Loucy (cell line): ENCODE measurements around the gene LPCAT2.
A peak's percentile ranks its signal among the peaks of the same experiment; 100 is the strongest.

Experiments used
- H2AFZ ChIP-seq: fragments of 200-600 bp; sonication (generic); 2 replicates; pipeline ENCODE4 v1.6.0; 2016; ENCODE audit warnings: antibody characterized with exemption, mild to moderate bottlenecking, low read length, moderate library complexity
- H3F3A ChIP-seq: fragments of 200-600 bp; 2 replicates; pipeline ENCODE4 v1.6.0; 2016; ENCODE audit warnings: antibody characterized with exemption, low read depth, mild to moderate bottlenecking
- H3K27me3 ChIP-seq: fragments of 200-600 bp; sonication (generic); 2 replicates; pipeline ENCODE4 v1.6.1; 2014; ENCODE audit warnings: low read length, mild to moderate bottlenecking; ENCODE audit not compliant: insufficient read depth, poor library complexity, severe bottlenecking
- H3K36me3 ChIP-seq: fragments of 200-600 bp; sonication (generic); 2 replicates; pipeline ENCODE4 v1.6.1; 2016; ENCODE audit warnings: low read length; ENCODE audit not compliant: insufficient read depth
- H3K4me1 ChIP-seq: fragments of 200-600 bp; sonication (generic); 2 replicates; pipeline ENCODE4 v1.5.1; 2014; ENCODE audit warnings: low read length, mild to moderate bottlenecking; ENCODE audit not compliant: insufficient read depth, poor library complexity, severe bottlenecking
- H3K4me2 ChIP-seq: fragments of 200-600 bp; sonication (generic); 2 replicates; pipeline ENCODE4 v1.6.0; 2014; ENCODE audit warnings: antibody characterized with exemption, low read length, low read depth, mild to moderate bottlenecking; ENCODE audit not compliant: poor library complexity, severe bottlenecking
- H3K4me3 ChIP-seq: fragments of 200-600 bp; sonication (generic); 2 replicates; pipeline ENCODE4 v1.5.1; 2014; ENCODE audit warnings: low read length, mild to moderate bottlenecking, mixed read lengths; ENCODE audit not compliant: poor library complexity, severe bottlenecking
- H3K79me2 ChIP-seq: fragments of 200-600 bp; sonication (generic); 2 replicates; pipeline ENCODE4 v1.6.1; 2014; ENCODE audit warnings: low read length; ENCODE audit not compliant: insufficient read depth
- H3K9ac ChIP-seq: fragments of 200-600 bp; sonication (generic); 2 replicates; pipeline ENCODE4 v1.6.0; 2014; ENCODE audit warnings: mild to moderate bottlenecking, low read depth, low read length, moderate library complexity; ENCODE audit not compliant: poor library complexity, severe bottlenecking
- H3K9me2 ChIP-seq: fragments of 200-600 bp; sonication (generic); replicated peaks from 2 replicates; pipeline ENCODE4 v1.6.1; 2016; ENCODE audit warnings: low read depth, low read length, mixed read lengths
- H3K9me3 ChIP-seq: fragments of 200-600 bp; sonication (generic); 2 replicates; pipeline ENCODE4 v1.6.1; 2014; ENCODE audit warnings: mild to moderate bottlenecking, antibody characterized with exemption, low read length, low read depth; ENCODE audit not compliant: insufficient read depth
- H4K20me1 ChIP-seq: fragments of 200-600 bp; sonication (generic); 2 replicates; pipeline ENCODE4 v1.6.0; 2014; ENCODE audit warnings: antibody characterized with exemption, low read length, mild to moderate bottlenecking; ENCODE audit not compliant: insufficient read depth, poor library complexity, severe bottlenecking
- EZH2phosphoT487 ChIP-seq: fragments of 200-600 bp; IDR thresholded peaks from 2 replicates; pipeline ENCODE4 v1.6.1; 2018; ENCODE audit warnings: antibody characterized with exemption, mild to moderate bottlenecking, moderate library complexity, borderline replicate concordance
- TF ChIP-seq, protein P1 (sequence below): fragments of 200-600 bp; sonication (generic); conservative IDR thresholded peaks from 2 replicates; pipeline ENCODE4 v1.5.1; 2014; ENCODE audit warnings: mild to moderate bottlenecking, antibody characterized with exemption, low read length

The LPCAT2 gene

DNA sequence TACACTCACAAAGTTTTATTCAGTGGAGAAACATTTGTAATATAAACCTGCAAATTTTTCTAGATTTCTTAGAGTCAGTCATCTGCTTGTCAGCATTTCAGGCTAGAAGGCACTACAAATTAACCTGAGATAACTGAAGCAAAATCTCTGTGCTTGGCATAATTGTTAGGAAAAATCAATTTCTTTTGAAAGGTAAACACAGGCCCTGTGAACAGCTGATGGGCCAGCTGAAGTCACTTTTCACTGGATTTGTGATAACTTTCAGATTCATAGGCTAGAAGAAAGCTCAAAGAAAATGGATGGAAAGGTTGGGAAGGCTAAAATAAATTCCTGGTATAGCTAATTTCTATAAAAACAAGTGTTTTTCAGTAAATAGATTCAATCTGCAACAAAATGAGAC is 112.9 kb downstream of the LPCAT2 start:
- no peak for TF ChIP-seq EZH2phosphoT487
- TF ChIP-seq, protein P1, sequence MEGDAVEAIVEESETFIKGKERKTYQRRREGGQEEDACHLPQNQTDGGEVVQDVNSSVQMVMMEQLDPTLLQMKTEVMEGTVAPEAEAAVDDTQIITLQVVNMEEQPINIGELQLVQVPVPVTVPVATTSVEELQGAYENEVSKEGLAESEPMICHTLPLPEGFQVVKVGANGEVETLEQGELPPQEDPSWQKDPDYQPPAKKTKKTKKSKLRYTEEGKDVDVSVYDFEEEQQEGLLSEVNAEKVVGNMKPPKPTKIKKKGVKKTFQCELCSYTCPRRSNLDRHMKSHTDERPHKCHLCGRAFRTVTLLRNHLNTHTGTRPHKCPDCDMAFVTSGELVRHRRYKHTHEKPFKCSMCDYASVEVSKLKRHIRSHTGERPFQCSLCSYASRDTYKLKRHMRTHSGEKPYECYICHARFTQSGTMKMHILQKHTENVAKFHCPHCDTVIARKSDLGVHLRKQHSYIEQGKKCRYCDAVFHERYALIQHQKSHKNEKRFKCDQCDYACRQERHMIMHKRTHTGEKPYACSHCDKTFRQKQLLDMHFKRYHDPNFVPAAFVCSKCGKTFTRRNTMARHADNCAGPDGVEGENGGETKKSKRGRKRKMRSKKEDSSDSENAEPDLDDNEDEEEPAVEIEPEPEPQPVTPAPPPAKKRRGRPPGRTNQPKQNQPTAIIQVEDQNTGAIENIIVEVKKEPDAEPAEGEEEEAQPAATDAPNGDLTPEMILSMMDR: no peak
- no peaks in the 10 kb centered on the region for H3F3A ChIP-seq
- 0 out of 2 replicates have a peak overlapping the region, but pooled peaks have one; percentile 39 for H2AFZ ChIP-seq
- no peaks in the 10 kb centered on the region for H3K27me3 ChIP-seq
- no peaks in the 10 kb centered on the region for H3K9me2 ChIP-seq
- no peaks in the 10 kb centered on the region for H4K20me1 ChIP-seq
- H3K79me2 ChIP-seq: no peaks in the 10 kb centered on the region
- H3K4me2 ChIP-seq: no peak overlapping the region
- H3K4me3 ChIP-seq: no peak overlapping the region
- no peaks in the 10 kb centered on the region for H3K36me3 ChIP-seq
- peaks cover 7% of the 10 kb centered on the region for H3K4me1 ChIP-seq
- H3K9me3 ChIP-seq: no peaks in the 10 kb centered on the region
- H3K9ac ChIP-seq: no peak overlapping the region

DNA sequence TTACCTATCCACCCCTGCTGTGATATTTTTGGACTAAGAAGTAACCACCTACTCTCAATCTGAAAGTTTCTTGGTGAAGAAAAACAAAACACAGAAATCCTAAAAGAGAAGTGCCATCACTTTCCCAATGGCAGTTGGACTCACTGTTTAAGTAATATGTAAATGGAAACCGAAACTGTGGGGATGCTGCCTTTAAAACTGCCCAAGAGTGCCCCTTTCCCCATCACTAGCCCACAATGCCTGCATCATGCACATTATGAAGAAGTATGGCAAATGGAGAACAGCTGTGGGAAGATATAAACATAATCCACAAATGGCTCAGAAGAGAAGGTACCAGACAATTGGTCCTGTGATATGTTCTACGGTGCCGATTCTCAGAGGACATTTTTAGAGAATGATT is 113.4 kb downstream of the LPCAT2 start:
- TF ChIP-seq, protein P1: no peak
- TF ChIP-seq EZH2phosphoT487: no peak

DNA sequence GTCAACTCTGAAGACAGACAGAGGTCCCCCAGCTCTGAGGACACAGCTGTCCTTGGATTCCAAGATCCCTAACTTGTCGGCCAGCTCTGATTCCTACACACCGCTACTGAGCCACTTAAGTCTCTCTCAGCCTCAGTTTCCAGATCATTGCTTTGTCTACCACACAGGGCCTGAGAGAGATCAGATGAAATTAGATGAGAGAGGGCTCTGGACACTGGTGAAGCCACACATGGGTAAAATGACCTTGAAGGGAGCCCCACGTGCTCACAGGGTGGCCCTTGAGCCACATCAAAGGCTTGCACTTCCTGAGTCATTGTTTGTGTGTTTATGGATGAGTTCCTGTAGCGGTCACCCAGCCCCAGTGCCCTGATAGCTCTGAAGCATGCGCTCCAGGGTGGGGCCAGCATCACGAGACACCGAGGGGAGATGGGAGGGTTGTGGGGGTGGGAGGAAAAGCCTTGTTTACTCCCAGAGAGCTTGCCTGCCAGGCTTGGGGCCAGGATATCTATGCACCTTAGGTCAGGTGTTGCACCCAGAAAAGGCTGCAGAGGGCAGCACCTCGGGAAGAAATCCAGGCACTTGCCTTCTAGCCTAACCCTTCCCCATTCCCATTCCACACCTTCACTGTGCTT is 114.2 kb downstream of the LPCAT2 start:
- H3K4me2 ChIP-seq: no peak overlapping the region
- H3K4me1 ChIP-seq: peaks cover 7% of the 10 kb centered on the region
- H3K27me3 ChIP-seq: no peaks in the 10 kb centered on the region
- no peak overlapping the region for H3K4me3 ChIP-seq
- H3K9me2 ChIP-seq: no peaks in the 10 kb centered on the region
- H3K9ac ChIP-seq: no peak overlapping the region
- no peaks in the 10 kb centered on the region for H4K20me1 ChIP-seq
- no peak for TF ChIP-seq EZH2phosphoT487
- TF ChIP-seq, protein P1: peak; percentile 52
- no peaks in the 10 kb centered on the region for H3K79me2 ChIP-seq
- no peaks in the 10 kb centered on the region for H3K36me3 ChIP-seq
- no peaks in the 10 kb centered on the region for H3F3A ChIP-seq
- H2AFZ ChIP-seq: no peak overlapping the region
- H3K9me3 ChIP-seq: no peaks in the 10 kb centered on the region

More for the DNA sequence above, 113.4 kb downstream of the LPCAT2 start:
- Histone ChIP-seq H3F3A (no peaks in the 10 kb centered on the region), H3K4me2 (no peak overlapping the region), H3K9me2 (no peaks in the 10 kb centered on the region), H2AFZ (peak overlapping the region; percentile 39; the same call in 1 of the 2 replicates), H3K4me1 (peaks cover 7% of the 10 kb centered on the region), H3K9me3 (no peaks in the 10 kb centered on the region), H3K4me3 (no peak overlapping the region), H3K9ac (no peak overlapping the region), H4K20me1 (no peaks in the 10 kb centered on the region), H3K79me2 (no peaks in the 10 kb centered on the region), H3K36me3 (no peaks in the 10 kb centered on the region), H3K27me3 (no peaks in the 10 kb centered on the region)
